ENCODE measurements around the gene STPG3. TPM values are rescaled to one million over a fixed set of nuclear protein-coding genes. Genes with fewer than 3 reads are reported as not detected.
A peak's percentile ranks its signal among the peaks of the same experiment; 100 is the strongest.

Gene STPG3
- total RNA-seq, 4 donors from 2014 or later: not detected

- intact Hi-C loops (cut with DNase I): no loop called here
- 70% methylated on average over 12 of the region's 85 CpGs for WGBS
- Histone ChIP-seq H3K9me3 (no peaks in the 10 kb centered on the region), H3K36me3 (peaks cover 0 to 29% (median 11%) of the 10 kb centered on the region in 4 donors), H3K4me3 (peak overlapping the region in 3 of 4 donors; percentile 1 to 20 (median 14)), H3K27ac (replicated peaks in 1 of 4) (no peak overlapping the region), H3K27me3 (peaks cover 0 to 81% (median 4%) of the 10 kb centered on the region in 4 donors), H3K4me1 (peaks cover 20 to 49% (median 41%) of the 10 kb centered on the region in 4 donors)
- no peak for DNase-seq (ENCODE audit: extremely low spot score)
- no peak for TF ChIP-seq EP300 (IDR thresholded peaks at IDR 0.05)
- TF ChIP-seq CTCF (IDR thresholded peaks at IDR 0.05): peak in 1 of 3 experiments; percentile 41
- no peak for TF ChIP-seq POLR2A (IDR thresholded peaks at IDR 0.05; ENCODE audit: low read depth)
Measured at GRCh38 chr9:137280474-137281344, 29.6 kb downstream of the STPG3 start.

GRCh38 chr9:137281345-137282116 lies 30.4 kb downstream of the STPG3 start:
- Histone ChIP-seq H3K4me1 (peaks cover 11 to 41% (median 33%) of the 10 kb centered on the region in 4 donors), H3K36me3 (peaks cover 0 to 29% (median 8%) of the 10 kb centered on the region in 4 donors), H3K9me3 (no peaks in the 10 kb centered on the region), H3K27ac (replicated peaks in 1 of 4) (no peak overlapping the region), H3K27me3 (peaks cover 0 to 73% (median 4%) of the 10 kb centered on the region in 4 donors), H3K4me3 (peak overlapping the region in 1 of 4 donors; percentile 14)
- no peak for TF ChIP-seq EP300 (IDR thresholded peaks at IDR 0.05)
- TF ChIP-seq POLR2AphosphoS5 (IDR thresholded peaks at IDR 0.05): no peak
- TF ChIP-seq CTCF (IDR thresholded peaks at IDR 0.05): no peak
- TF ChIP-seq POLR2A (IDR thresholded peaks at IDR 0.05; ENCODE audit: low read depth): no peak
- DNase-seq (ENCODE audit: extremely low spot score): no peak
- intact Hi-C loops (cut with DNase I): no loop called here
- 80% methylated on average over 6 of the region's 39 CpGs for WGBS

GRCh38 chr9:137286975-137287383 lies 35.9 kb downstream of the STPG3 start:
- Histone ChIP-seq H3K27ac (replicated peaks in 1 of 4) (no peak overlapping the region), H3K36me3 (peaks cover 0 to 4% (median 0%) of the 10 kb centered on the region in 4 donors), H3K4me1 (no peaks in the 10 kb centered on the region), H3K4me3 (no peak overlapping the region), H3K27me3 (peaks cover 0 to 38% (median 0%) of the 10 kb centered on the region in 4 donors), H3K9me3 (no peaks in the 10 kb centered on the region)
- intact Hi-C loops (cut with DNase I): no loop called here
- WGBS: 48% methylated on average over 12 of the region's 14 CpGs
- no peak for DNase-seq (ENCODE audit: extremely low spot score)
- peak; percentile 33 to 50 (median 44) for TF ChIP-seq CTCF (IDR thresholded peaks at IDR 0.05)
- TF ChIP-seq POLR2AphosphoS5 (IDR thresholded peaks at IDR 0.05): peak in 1 of 2 donors; percentile 18
- TF ChIP-seq EP300 (IDR thresholded peaks at IDR 0.05): no peak

- peaks cover 0 to 8% (median 2%) of the 10 kb centered on the region in 4 donors for H3K9me3 ChIP-seq
- H3K27me3 ChIP-seq: peaks cover 3 to 79% (median 35%) of the 10 kb centered on the region in 4 donors
- TF ChIP-seq POLR2AphosphoS5 (IDR thresholded peaks at IDR 0.05) (no peak), CTCF (IDR thresholded peaks at IDR 0.05) (no peak), EP300 (IDR thresholded peaks at IDR 0.05) (no peak), POLR2A (IDR thresholded peaks at IDR 0.05; ENCODE audit: low read depth) (no peak)
- H3K36me3 ChIP-seq: no peaks in the 10 kb centered on the region
- H3K4me3 ChIP-seq: no peak overlapping the region
- DNase-seq (ENCODE audit: extremely low spot score): no peak
- no peak overlapping the region for H3K27ac ChIP-seq (replicated peaks in 1 of 4)
- WGBS: 89% methylated on average over 10 of the region's 15 CpGs
- peaks cover 16 to 34% (median 31%) of the 10 kb centered on the region in 4 donors for H3K4me1 ChIP-seq
- intact Hi-C loops (cut with DNase I): loop anchor here (10.0 kb wide), 1 partner anchor 232 kb away; no protein-coding TSS in a partner anchor
Measured at GRCh38 chr9:137293094-137293481, 42.0 kb downstream of the STPG3 start.
